ENCODE data around the gene PADI4. TPM values are rescaled to one million over a fixed set of nuclear protein-coding genes. Genes with fewer than 3 reads are reported as not detected.

The PADI4 gene
- total and polyA plus RNA-seq, 3 donors from 2014 or later = 0.16 to 0.32 TPM; not detected in 1

DNA sequence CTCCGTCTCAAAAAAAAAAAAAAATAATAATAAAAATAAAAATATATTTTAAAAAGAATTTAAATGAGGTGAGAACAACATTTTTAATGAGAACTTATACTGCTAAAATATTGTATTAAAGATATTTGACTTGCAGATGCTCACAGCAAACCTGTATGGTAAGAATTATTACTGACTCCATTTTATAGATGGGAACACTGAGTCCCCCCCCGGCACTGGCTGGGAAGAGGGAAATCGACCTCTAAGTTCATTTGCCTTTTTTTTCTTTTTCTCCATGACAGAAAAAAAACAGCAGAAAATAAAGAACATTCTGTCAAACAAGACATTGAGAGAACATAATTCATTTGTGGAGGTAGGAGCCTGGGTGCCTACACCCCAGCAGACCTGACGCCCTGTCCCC lies 50.6 kb downstream of the PADI4 start:
- no peaks in the 10 kb centered on the region for H3K4me1 ChIP-seq
- 65 to 67% methylated on average over 4 of the region's 4 CpGs for WGBS, 2 donors
- H3K36me3 ChIP-seq (ENCODE audit: low read depth, missing control alignments) = no peaks in the 10 kb centered on the region
- no peak overlapping the region for H3K27ac ChIP-seq
- H3K27me3 ChIP-seq = no peaks in the 10 kb centered on the region
- H3K9me3 ChIP-seq = no peaks in the 10 kb centered on the region
- no peak for TF ChIP-seq POLR2A (IDR thresholded peaks at IDR 0.05)
- TF ChIP-seq, protein P1, sequence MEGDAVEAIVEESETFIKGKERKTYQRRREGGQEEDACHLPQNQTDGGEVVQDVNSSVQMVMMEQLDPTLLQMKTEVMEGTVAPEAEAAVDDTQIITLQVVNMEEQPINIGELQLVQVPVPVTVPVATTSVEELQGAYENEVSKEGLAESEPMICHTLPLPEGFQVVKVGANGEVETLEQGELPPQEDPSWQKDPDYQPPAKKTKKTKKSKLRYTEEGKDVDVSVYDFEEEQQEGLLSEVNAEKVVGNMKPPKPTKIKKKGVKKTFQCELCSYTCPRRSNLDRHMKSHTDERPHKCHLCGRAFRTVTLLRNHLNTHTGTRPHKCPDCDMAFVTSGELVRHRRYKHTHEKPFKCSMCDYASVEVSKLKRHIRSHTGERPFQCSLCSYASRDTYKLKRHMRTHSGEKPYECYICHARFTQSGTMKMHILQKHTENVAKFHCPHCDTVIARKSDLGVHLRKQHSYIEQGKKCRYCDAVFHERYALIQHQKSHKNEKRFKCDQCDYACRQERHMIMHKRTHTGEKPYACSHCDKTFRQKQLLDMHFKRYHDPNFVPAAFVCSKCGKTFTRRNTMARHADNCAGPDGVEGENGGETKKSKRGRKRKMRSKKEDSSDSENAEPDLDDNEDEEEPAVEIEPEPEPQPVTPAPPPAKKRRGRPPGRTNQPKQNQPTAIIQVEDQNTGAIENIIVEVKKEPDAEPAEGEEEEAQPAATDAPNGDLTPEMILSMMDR (IDR thresholded peaks at IDR 0.05) = no peak
- no peak for DNase-seq
- H3K4me3 ChIP-seq = no peak overlapping the region
- intact Hi-C loops (cut with DNase I; ENCODE audit: low total_unique reads) = no loop called here

DNA sequence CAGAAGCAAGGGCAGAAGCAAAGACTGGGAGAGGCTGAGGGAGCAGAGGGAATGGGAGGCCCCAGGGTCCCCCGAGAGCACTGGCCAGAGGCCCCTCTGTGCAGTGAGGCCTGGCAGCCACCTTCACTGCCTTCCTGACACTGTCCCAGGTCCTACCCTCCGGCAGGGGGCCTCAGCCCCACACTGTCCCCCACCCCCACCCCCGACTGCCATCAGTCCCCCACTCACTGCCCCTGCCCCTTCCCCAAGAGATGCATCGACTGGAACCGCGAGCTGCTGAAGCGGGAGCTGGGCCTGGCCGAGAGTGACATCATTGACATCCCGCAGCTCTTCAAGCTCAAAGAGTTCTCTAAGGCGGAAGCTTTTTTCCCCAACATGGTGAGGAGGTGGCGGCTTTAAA lies 51.0 kb downstream of the PADI4 start:
- Histone ChIP-seq H3K27ac (no peak overlapping the region), H3K4me1 (no peaks in the 10 kb centered on the region), H3K27me3 (no peaks in the 10 kb centered on the region), H3K9me3 (no peaks in the 10 kb centered on the region), H3K4me3 (no peak overlapping the region), H3K36me3 (ENCODE audit: low read depth, missing control alignments) (no peaks in the 10 kb centered on the region)
- no peak for TF ChIP-seq POLR2A (IDR thresholded peaks at IDR 0.05)
- TF ChIP-seq, protein P1 (IDR thresholded peaks at IDR 0.05) = no peak
- no peak for DNase-seq
- 70 to 80% methylated on average over 2 to 10 of the region's 11 CpGs for WGBS, 2 donors
- intact Hi-C loops (cut with DNase I; ENCODE audit: low total_unique reads) = no loop called here

DNA sequence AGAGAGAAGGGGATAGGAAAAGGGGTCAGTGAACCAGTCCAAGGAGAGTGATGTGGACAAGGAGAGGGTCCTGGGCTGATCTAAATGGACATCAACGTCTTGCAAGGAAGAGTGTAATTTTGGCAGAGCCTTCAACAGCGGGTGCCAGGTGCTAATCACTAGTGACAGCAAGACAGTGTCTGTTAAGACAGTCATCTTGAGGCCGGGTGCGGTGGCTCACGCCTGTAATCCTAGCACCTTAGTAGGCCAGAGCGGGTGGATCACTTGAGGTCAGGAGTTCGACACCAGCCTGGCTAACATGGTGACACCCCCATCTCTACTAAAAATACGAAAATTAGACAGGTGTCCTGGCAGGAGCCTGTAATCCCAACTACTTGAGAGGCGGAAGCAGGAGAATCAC lies 51.8 kb downstream of the PADI4 start:
- H3K4me1 ChIP-seq = no peaks in the 10 kb centered on the region
- H3K27me3 ChIP-seq = no peaks in the 10 kb centered on the region
- TF ChIP-seq, protein P1 (IDR thresholded peaks at IDR 0.05) = no peak
- TF ChIP-seq POLR2A (IDR thresholded peaks at IDR 0.05) = no peak
- H3K36me3 ChIP-seq (ENCODE audit: low read depth, missing control alignments) = no peaks in the 10 kb centered on the region
- no peaks in the 10 kb centered on the region for H3K9me3 ChIP-seq
- H3K4me3 ChIP-seq = no peak overlapping the region
- no peak for DNase-seq
- H3K27ac ChIP-seq = no peak overlapping the region
- WGBS, 2 donors = 89 to 90% methylated on average over 9 of the region's 9 CpGs
- intact Hi-C loops (cut with DNase I; ENCODE audit: low total_unique reads) = no loop called here

DNA sequence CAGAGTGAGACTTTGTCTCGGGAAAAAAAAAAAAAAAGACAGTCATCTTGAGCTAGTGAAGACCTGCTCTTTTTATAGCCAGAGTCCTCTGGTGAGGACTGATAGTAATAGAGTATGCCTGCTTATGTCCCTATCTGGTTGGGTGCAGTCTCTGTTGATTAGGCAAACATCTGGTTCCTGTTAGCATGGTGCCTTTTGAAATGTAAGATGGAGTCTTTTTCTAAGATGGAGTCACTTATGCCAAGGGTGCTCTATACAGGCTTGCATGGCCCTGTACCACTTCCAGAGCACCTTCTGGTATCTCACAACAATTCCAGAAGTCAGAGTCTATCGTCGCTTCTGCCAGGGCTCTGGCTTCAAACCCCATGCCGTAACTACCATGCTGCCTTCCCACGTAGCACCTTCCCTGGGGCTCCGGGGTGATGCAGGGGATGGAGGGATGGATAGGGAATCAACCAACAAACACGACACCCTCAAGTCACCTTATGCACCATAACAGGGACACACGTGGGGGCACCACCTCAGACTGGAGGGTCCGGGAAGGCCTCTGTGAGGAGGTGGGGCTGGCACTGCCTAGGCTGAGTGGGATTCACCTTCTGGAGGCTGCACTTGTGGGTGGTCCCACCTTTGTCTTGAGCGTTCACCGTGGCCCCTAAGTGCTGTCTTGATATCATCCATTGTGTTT lies 52.4 kb downstream of the PADI4 start:
- no peak for DNase-seq
- TF ChIP-seq, protein P1 (IDR thresholded peaks at IDR 0.05) = no peak
- Histone ChIP-seq H3K4me1 (no peaks in the 10 kb centered on the region), H3K4me3 (no peak overlapping the region), H3K27me3 (no peaks in the 10 kb centered on the region), H3K9me3 (no peaks in the 10 kb centered on the region), H3K36me3 (ENCODE audit: low read depth, missing control alignments) (no peaks in the 10 kb centered on the region), H3K27ac (no peak overlapping the region)
- WGBS, 2 donors = 85 to 88% methylated on average over 11 of the region's 11 CpGs
- intact Hi-C loops (cut with DNase I; ENCODE audit: low total_unique reads) = no loop called here

DNA sequence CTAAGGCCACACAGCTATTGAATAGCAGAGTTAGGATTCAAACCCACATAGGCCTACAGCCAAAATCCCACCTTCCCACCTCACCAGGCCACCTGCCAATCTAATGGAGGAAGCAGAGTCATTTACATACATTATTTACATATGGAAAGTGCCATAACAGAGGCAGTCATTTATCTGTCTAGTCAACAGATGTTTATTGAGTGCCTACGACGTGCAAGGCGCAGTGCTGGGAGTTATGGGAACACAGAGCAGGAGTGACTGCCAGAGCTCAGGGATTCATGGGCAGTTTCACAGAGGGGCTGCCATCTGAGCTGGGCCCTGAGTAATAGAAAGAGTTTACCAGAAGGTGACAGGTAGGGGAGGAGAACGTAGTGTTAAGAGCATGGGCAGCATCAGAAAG lies 53.7 kb downstream of the PADI4 start:
- Histone ChIP-seq H3K36me3 (ENCODE audit: low read depth, missing control alignments) (no peaks in the 10 kb centered on the region), H3K9me3 (no peaks in the 10 kb centered on the region), H3K4me3 (no peak overlapping the region), H3K27ac (no peak overlapping the region), H3K4me1 (no peaks in the 10 kb centered on the region), H3K27me3 (no peaks in the 10 kb centered on the region)
- no peak for DNase-seq
- TF ChIP-seq, protein P1 (IDR thresholded peaks at IDR 0.05) = no peak
- TF ChIP-seq POLR2A (IDR thresholded peaks at IDR 0.05) = no peak
- whole genome bisulfite sequencing, 2 donors = 83 to 93% methylated on average over 4 of the region's 4 CpGs
- intact Hi-C loops (cut with DNase I; ENCODE audit: low total_unique reads) = no loop called here

Data from testis (tissue), 3 donors.